ENCODE data around the gene TRPC4AP.

Gene TRPC4AP

GRCh38 chr20:35011589-35012226 lies 80.9 kb downstream of the TRPC4AP start:
- DNase-seq: no peak

GRCh38 chr20:35010405-35011192 lies 82.0 kb downstream of the TRPC4AP start:
- DNase-seq: no peak

- no peak for DNase-seq
Measured at GRCh38 chr20:35009665-35010328, 82.8 kb downstream of the TRPC4AP start.

GRCh38 chr20:35008411-35009342 lies 83.9 kb downstream of the TRPC4AP start:
- no peak for DNase-seq

- DNase-seq: no peak
Measured at GRCh38 chr20:35007891-35008290, 84.7 kb downstream of the TRPC4AP start.

GRCh38 chr20:35007413-35007812 lies 85.2 kb downstream of the TRPC4AP start:
- no peak for DNase-seq

GRCh38 chr20:35006531-35006971 lies 86.1 kb downstream of the TRPC4AP start:
- DNase-seq: no peak

GRCh38 chr20:35006009-35006408 lies 86.6 kb downstream of the TRPC4AP start:
- DNase-seq: no peak

- no peak for DNase-seq
Measured at GRCh38 chr20:35005463-35005961, 87.1 kb downstream of the TRPC4AP start.

GRCh38 chr20:35004749-35005462 lies 87.7 kb downstream of the TRPC4AP start:
- DNase-seq: no peak

GRCh38 chr20:35004051-35004725 lies 88.4 kb downstream of the TRPC4AP start:
- no peak for DNase-seq

GRCh38 chr20:35003211-35004031 lies 89.2 kb downstream of the TRPC4AP start:
- DNase-seq: no peak

GRCh38 chr20:35002426-35003210 lies 90.0 kb downstream of the TRPC4AP start:
- no peak for DNase-seq

GRCh38 chr20:35001596-35002362 lies 90.8 kb downstream of the TRPC4AP start:
- no peak for DNase-seq

GRCh38 chr20:35000922-35001595 lies 91.5 kb downstream of the TRPC4AP start:
- DNase-seq: no peak

GRCh38 chr20:35000311-35000921 lies 92.2 kb downstream of the TRPC4AP start:
- no peak for DNase-seq

- no peak for DNase-seq
Measured at GRCh38 chr20:34999782-35000181, 92.8 kb downstream of the TRPC4AP start.

GRCh38 chr20:34999021-34999451 lies 93.6 kb downstream of the TRPC4AP start:
- DNase-seq: no peak
